SW 1271 (cell line): ENCODE measurements around the gene RCAN1.
A peak's percentile ranks its signal among the peaks of the same experiment; 100 is the strongest.

Experiments used
- DNase-seq, 2 experiments: peaks; one replicate each; lab custom pipeline; 2025; lab: John Stamatoyannopoulos, UW

RCAN1 gene

GRCh38 chr21:34543017-34543416, 71.9 kb downstream of the RCAN1 start:
- no peak for DNase-seq

GRCh38 chr21:34540206-34540605, 74.7 kb downstream of the RCAN1 start:
- DNase-seq: no peak

GRCh38 chr21:34537838-34538237, 77.1 kb downstream of the RCAN1 start:
- DNase-seq: no peak

GRCh38 chr21:34536820-34537219, 78.1 kb downstream of the RCAN1 start:
- peak in 1 of 2 experiments; percentile 7 for DNase-seq

- DNase-seq: no peak
These were observed 78.6 kb downstream of the RCAN1 start for GRCh38 chr21:34536311-34536710.

GRCh38 chr21:34535886-34536285, 79.0 kb downstream of the RCAN1 start:
- DNase-seq: no peak

- no peak for DNase-seq
These were observed 80.4 kb downstream of the RCAN1 start for GRCh38 chr21:34534522-34534921.

- DNase-seq: no peak
These were observed 81.0 kb downstream of the RCAN1 start for GRCh38 chr21:34533938-34534337.

GRCh38 chr21:34531399-34531798, 83.5 kb downstream of the RCAN1 start:
- no peak for DNase-seq

- DNase-seq: no peak
These were observed 84.7 kb downstream of the RCAN1 start for GRCh38 chr21:34530261-34530660.

GRCh38 chr21:34528131-34528561, 86.8 kb downstream of the RCAN1 start:
- no peak for DNase-seq

GRCh38 chr21:34526618-34527290, 88.2 kb downstream of the RCAN1 start:
- DNase-seq: peak; percentile 92 to 93

- DNase-seq: no peak
These were observed 88.7 kb downstream of the RCAN1 start for GRCh38 chr21:34526241-34526617.

GRCh38 chr21:34524646-34525601, 90.0 kb downstream of the RCAN1 start:
- DNase-seq: no peak

GRCh38 chr21:34523019-34523555, 91.8 kb downstream of the RCAN1 start:
- no peak for DNase-seq

GRCh38 chr21:34522284-34522683, 92.6 kb downstream of the RCAN1 start:
- no peak for DNase-seq

GRCh38 chr21:34521561-34521960, 93.4 kb downstream of the RCAN1 start:
- no peak for DNase-seq

- DNase-seq: no peak
These were observed 94.0 kb downstream of the RCAN1 start for GRCh38 chr21:34520764-34521508.

GRCh38 chr21:34520281-34520680, 94.6 kb downstream of the RCAN1 start:
- DNase-seq: no peak

- no peak for DNase-seq
These were observed 95.2 kb downstream of the RCAN1 start for GRCh38 chr21:34519694-34520093.

GRCh38 chr21:34519016-34519415, 95.9 kb downstream of the RCAN1 start:
- DNase-seq: no peak

- no peak for DNase-seq
These were observed 96.6 kb downstream of the RCAN1 start for GRCh38 chr21:34518301-34518700.
